ENCODE measurements around the gene CSNK2B. TPM values are rescaled to one million over a fixed set of nuclear protein-coding genes. Genes with fewer than 3 reads are reported as not detected.

Gene CSNK2B
- total and polyA plus RNA-seq, 9 of the 15 experiments (the other 6 are each of a cell fraction or from before 2014, with no cell fraction given), result 120 to 1,126 (median 529) TPM

DNA sequence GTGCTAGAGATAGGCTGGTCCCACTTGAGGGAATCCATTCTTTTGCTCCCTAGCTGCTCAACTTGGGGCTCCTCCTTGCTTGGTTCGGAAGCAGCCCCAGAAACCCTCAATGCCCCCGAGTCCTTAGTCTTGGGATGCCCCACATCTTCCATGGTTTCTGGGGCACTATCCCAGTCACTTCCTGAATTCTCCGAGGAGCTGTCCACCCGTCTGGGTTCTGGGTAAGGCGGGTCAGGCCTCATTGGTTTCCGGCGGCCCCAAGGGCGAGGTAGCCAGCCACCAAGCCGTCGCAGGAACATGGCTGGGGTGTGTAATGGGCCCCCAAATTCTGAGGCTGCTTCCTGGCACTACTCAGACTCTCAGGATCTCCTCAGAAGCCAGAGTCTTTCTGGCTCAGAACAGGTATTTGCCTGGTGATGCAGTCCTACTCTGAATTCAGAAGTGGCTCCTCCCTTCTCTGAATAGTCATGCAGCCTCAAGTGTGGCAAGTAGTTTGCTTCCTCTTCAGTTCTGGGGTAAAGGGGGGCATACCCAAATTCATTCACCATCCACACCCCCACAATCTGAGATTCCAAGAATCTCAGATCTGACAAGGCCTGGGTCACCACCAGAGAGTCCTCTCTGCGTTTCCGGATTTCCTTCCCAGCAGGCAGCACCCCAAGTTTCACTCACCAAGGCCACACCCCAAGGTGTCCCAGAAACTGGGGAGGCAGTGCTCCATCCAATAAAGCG, 6.1 kb upstream of the CSNK2B start (continued):
- TF ChIP-seq, protein P1, sequence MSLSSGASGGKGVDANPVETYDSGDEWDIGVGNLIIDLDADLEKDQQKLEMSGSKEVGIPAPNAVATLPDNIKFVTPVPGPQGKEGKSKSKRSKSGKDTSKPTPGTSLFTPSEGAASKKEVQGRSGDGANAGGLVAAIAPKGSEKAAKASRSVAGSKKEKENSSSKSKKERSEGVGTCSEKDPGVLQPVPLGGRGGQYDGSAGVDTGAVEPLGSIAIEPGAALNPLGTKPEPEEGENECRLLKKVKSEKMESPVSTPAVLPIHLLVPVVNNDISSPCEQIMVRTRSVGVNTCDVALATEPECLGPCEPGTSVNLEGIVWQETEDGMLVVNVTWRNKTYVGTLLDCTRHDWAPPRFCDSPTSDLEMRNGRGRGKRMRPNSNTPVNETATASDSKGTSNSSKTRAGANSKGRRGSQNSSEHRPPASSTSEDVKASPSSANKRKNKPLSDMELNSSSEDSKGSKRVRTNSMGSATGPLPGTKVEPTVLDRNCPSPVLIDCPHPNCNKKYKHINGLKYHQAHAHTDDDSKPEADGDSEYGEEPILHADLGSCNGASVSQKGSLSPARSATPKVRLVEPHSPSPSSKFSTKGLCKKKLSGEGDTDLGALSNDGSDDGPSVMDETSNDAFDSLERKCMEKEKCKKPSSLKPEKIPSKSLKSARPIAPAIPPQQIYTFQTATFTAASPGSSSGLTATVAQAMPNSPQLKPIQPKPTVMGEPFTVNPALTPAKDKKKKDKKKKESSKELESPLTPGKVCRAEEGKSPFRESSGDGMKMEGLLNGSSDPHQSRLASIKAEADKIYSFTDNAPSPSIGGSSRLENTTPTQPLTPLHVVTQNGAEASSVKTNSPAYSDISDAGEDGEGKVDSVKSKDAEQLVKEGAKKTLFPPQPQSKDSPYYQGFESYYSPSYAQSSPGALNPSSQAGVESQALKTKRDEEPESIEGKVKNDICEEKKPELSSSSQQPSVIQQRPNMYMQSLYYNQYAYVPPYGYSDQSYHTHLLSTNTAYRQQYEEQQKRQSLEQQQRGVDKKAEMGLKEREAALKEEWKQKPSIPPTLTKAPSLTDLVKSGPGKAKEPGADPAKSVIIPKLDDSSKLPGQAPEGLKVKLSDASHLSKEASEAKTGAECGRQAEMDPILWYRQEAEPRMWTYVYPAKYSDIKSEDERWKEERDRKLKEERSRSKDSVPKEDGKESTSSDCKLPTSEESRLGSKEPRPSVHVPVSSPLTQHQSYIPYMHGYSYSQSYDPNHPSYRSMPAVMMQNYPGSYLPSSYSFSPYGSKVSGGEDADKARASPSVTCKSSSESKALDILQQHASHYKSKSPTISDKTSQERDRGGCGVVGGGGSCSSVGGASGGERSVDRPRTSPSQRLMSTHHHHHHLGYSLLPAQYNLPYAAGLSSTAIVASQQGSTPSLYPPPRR (CRISPR knock-in tag; IDR thresholded peaks at IDR 0.05; ENCODE audit: borderline replicate concordance), result no peak; the same call in 1 of the 2 replicates
- TF ChIP-seq ZBTB7A (IDR thresholded peaks at IDR 0.05; ENCODE audit: borderline replicate concordance, control insufficient read depth, low read depth, low read length), result peak; percentile 9; the same call in 1 of the 2 replicates
- TF ChIP-seq RUNX1 (IDR thresholded peaks at IDR 0.05; ENCODE audit: low read depth), result no peak
- TF ChIP-seq, protein P2, sequence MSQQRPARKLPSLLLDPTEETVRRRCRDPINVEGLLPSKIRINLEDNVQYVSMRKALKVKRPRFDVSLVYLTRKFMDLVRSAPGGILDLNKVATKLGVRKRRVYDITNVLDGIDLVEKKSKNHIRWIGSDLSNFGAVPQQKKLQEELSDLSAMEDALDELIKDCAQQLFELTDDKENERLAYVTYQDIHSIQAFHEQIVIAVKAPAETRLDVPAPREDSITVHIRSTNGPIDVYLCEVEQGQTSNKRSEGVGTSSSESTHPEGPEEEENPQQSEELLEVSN (IDR thresholded peaks at IDR 0.05; ENCODE audit: borderline replicate concordance in 1 of 2, extremely low read depth in 1 of 2, insufficient read depth in 1 of 2, insufficient read length in 1 of 2, low read depth in 1 of 2, low read length in 1 of 2, poor library complexity in 1 of 2, severe bottlenecking in 1 of 2), result no peak
- TF ChIP-seq, protein P3, sequence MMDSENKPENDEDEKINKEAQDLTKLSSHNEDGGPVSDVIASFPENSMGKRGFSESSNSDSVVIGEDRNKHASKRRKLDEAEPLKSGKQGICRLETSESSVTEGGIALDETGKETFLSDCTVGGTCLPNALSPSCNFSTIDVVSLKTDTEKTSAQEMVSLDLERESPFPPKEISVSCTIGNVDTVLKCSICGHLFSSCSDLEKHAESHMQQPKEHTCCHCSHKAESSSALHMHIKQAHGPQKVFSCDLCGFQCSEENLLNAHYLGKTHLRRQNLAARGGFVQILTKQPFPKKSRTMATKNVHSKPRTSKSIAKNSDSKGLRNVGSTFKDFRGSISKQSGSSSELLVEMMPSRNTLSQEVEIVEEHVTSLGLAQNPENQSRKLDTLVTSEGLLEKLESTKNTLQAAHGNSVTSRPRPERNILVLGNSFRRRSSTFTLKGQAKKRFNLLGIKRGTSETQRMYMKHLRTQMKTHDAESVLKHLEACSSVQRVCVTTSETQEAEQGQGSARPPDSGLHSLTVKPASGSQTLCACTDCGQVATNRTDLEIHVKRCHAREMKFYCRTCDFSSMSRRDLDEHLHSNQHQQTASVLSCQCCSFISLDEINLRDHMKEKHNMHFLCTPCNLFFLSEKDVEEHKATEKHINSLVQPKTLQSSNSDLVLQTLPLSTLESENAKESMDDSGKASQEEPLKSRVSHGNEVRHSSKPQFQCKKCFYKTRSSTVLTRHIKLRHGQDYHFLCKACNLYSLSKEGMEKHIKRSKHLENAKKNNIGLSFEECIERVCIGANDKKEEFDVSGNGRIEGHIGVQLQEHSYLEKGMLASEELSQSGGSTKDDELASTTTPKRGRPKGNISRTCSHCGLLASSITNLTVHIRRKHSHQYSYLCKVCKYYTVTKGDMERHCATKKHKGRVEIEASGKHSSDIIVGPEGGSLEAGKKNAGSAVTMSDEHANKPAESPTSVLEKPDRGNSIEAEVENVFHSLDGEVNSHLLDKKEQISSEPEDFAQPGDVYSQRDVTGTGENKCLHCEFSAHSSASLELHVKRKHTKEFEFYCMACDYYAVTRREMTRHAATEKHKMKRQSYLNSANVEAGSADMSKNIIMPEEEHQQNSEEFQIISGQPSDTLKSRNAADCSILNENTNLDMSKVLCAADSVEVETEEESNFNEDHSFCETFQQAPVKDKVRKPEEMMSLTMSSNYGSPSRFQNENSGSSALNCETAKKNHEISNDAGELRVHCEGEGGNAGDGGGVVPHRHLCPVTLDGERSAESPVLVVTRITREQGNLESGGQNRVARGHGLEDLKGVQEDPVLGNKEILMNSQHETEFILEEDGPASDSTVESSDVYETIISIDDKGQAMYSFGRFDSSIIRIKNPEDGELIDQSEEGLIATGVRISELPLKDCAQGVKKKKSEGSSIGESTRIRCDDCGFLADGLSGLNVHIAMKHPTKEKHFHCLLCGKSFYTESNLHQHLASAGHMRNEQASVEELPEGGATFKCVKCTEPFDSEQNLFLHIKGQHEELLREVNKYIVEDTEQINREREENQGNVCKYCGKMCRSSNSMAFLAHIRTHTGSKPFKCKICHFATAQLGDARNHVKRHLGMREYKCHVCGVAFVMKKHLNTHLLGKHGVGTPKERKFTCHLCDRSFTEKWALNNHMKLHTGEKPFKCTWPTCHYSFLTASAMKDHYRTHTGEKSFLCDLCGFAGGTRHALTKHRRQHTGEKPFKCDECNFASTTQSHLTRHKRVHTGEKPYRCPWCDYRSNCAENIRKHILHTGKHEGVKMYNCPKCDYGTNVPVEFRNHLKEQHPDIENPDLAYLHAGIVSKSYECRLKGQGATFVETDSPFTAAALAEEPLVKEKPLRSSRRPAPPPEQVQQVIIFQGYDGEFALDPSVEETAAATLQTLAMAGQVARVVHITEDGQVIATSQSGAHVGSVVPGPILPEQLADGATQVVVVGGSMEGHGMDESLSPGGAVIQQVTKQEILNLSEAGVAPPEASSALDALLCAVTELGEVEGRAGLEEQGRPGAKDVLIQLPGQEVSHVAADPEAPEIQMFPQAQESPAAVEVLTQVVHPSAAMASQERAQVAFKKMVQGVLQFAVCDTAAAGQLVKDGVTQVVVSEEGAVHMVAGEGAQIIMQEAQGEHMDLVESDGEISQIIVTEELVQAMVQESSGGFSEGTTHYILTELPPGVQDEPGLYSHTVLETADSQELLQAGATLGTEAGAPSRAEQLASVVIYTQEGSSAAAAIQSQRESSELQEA (IDR thresholded peaks at IDR 0.05; ENCODE audit: low read depth), result no peak
- TF ChIP-seq ESRRB (CRISPR knock-in tag; IDR thresholded peaks at IDR 0.05; ENCODE audit: borderline replicate concordance), result no peak
- peak; percentile 2 for TF ChIP-seq SP2 (IDR thresholded peaks at IDR 0.05; ENCODE audit: extremely low read depth, low read depth, low read length, poor library complexity, severe bottlenecking)
- TF ChIP-seq KAT8 (IDR thresholded peaks at IDR 0.05; ENCODE audit: low read depth), result no peak
- no peak for TF ChIP-seq ILK (tag; IDR thresholded peaks at IDR 0.05; ENCODE audit: borderline replicate concordance, low read depth)
- TF ChIP-seq POLR2AphosphoS2 (IDR thresholded peaks at IDR 0.05; ENCODE audit: low read length), result no peak
